HFF-Myc (cell line): ENCODE data around the gene DFFB.

Source experiments
- DNase-seq: peaks from one replicate; pipeline ENCODE4 v3.0.0-alpha.2; 2011; ENCODE audit warnings: low read depth; ENCODE audit errors: extremely low read depth
- H3K4me3 ChIP-seq: replicated peaks from 2 replicates; pipeline ENCODE4 v1.5.1; 2011; ENCODE audit warnings: low read depth, mild to moderate bottlenecking, control low read depth, low read length
- CTCF ChIP-seq: IDR thresholded peaks from 2 replicates; pipeline ENCODE4 v1.5.1; 2012; ENCODE audit warnings: mild to moderate bottlenecking, low read depth, low read length, control low read depth; ENCODE audit errors: missing control alignments

Gene DFFB

GRCh38 chr1:3857791-3858129 lies 484 bp downstream of the DFFB start:
- peak overlapping the region; percentile 97 for H3K4me3 ChIP-seq
- no peak for DNase-seq
- no peak for TF ChIP-seq CTCF

GRCh38 chr1:3858231-3858981 lies 1.1 kb downstream of the DFFB start:
- peak overlapping the region; percentile 97 for H3K4me3 ChIP-seq
- DNase-seq, result peak; percentile 10
- TF ChIP-seq CTCF, result peak; percentile 24

- no peak for TF ChIP-seq CTCF
- H3K4me3 ChIP-seq, result no peak overlapping the region
- no peak for DNase-seq
Observed at GRCh38 chr1:3863231-3863935, 6.1 kb downstream of the DFFB start.

GRCh38 chr1:3864884-3865283 lies 7.6 kb downstream of the DFFB start:
- no peak for DNase-seq
- no peak for TF ChIP-seq CTCF
- H3K4me3 ChIP-seq, result no peak overlapping the region

GRCh38 chr1:3865606-3866160 lies 8.4 kb downstream of the DFFB start:
- TF ChIP-seq CTCF, result no peak
- DNase-seq, result no peak
- no peak overlapping the region for H3K4me3 ChIP-seq

GRCh38 chr1:3868464-3869006 lies 11.3 kb downstream of the DFFB start:
- no peak for DNase-seq
- TF ChIP-seq CTCF, result no peak
- H3K4me3 ChIP-seq, result no peak overlapping the region
